A673 (cell line): ENCODE data around the gene GPR37.

Experiments
- EZH2 ChIP-seq: fragments of 200-600 bp; sonication (generic); IDR thresholded peaks from 2 replicates; pipeline ENCODE4 v1.6.1; 2017; ENCODE audit warnings: borderline replicate concordance, low read depth, mild to moderate bottlenecking, mixed read lengths, antibody characterized with exemption, low read length; ENCODE audit not compliant: poor library complexity, severe bottlenecking
- TF ChIP-seq, protein P1 (sequence below): fragments of 300-800, 200-600 bp; sonication (generic); conservative IDR thresholded peaks from 2 replicates; pipeline ENCODE4 v1.5.1; 2017; ENCODE audit warnings: low read depth, mild to moderate bottlenecking, antibody characterized with exemption, low read length, moderate library complexity, mixed read lengths

DNA sequence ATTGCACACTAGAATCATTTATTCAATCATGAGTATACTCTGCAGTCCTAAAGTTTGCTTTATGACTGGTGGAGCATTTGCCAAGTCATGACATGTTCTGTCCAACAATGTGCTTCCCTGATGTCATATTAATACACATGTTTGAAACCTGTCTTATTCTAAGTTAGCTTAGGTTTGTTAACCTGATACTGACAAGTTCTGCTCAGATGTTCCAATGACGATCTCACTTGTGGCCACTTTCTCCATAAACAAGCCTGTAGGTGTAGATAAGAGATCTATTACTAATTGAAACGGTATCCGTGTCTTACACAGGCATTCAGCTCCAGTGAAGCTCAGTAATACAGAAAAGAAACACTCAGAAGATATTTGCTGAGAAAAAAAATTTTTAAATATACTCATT lies 64.9 kb downstream of the GPR37 start:
- TF ChIP-seq, protein P1, sequence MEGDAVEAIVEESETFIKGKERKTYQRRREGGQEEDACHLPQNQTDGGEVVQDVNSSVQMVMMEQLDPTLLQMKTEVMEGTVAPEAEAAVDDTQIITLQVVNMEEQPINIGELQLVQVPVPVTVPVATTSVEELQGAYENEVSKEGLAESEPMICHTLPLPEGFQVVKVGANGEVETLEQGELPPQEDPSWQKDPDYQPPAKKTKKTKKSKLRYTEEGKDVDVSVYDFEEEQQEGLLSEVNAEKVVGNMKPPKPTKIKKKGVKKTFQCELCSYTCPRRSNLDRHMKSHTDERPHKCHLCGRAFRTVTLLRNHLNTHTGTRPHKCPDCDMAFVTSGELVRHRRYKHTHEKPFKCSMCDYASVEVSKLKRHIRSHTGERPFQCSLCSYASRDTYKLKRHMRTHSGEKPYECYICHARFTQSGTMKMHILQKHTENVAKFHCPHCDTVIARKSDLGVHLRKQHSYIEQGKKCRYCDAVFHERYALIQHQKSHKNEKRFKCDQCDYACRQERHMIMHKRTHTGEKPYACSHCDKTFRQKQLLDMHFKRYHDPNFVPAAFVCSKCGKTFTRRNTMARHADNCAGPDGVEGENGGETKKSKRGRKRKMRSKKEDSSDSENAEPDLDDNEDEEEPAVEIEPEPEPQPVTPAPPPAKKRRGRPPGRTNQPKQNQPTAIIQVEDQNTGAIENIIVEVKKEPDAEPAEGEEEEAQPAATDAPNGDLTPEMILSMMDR: no peak
- TF ChIP-seq EZH2: no peak
